HepG2 (cell line): ENCODE measurements around the gene TUBA8.

ENCODE experiments used
- CHD2 ChIP-seq: IDR thresholded peaks from 2 replicates; pipeline ENCODE4 v1.6.1; 2011; ENCODE audit warnings: low read depth, low read length, improper control_type of control experiment
- GLI4 ChIP-seq: sonication (generic); formaldehyde crosslinking; IDR thresholded peaks from 2 replicates; pipeline ENCODE4 v1.5.1; 2020; ENCODE audit warnings: missing genetic modification reagents, mild to moderate bottlenecking, moderate library complexity, borderline replicate concordance
- PBX3 ChIP-seq: sonication (generic); formaldehyde crosslinking; IDR thresholded peaks from 2 replicates; pipeline ENCODE4 v1.8.1; 2023; ENCODE audit warnings: missing genetic modification reagents, inconsistent platforms, borderline replicate concordance

GRCh38 chr22:18075101-18075719, 35.4 kb upstream of the TUBA8 start:
- no peak for TF ChIP-seq GLI4 (CRISPR knock-in tag)
- TF ChIP-seq PBX3 (CRISPR knock-in tag), result no peak
- TF ChIP-seq CHD2, result no peak
